Thoracic aorta (tissue), 2 donors: ENCODE measurements around the gene RPSA. TPM values are rescaled to one million over a fixed set of nuclear protein-coding genes. Genes with fewer than 3 reads are reported as not detected.
"Not testable (repeated sequence)": the region's sequence is repeated elsewhere in the genome, so short reads cannot be mapped to it uniquely, and the experiment has no call there.

Experiments used
- ATAC-seq: fragments of 150-250 bp; one replicate; pipeline ENCODE4 v1.8.0; 2017; ENCODE audit warnings: low read depth; ENCODE audit not compliant: insufficient number of reproducible peaks, low FRiP score
- DNase-seq: peaks from one replicate; pipeline ENCODE4 v3.0.0-alpha.2; 2020; ENCODE audit warnings: low spot score
- H3K27ac ChIP-seq, 2 donors: fragments of 200-600 bp; sonication (generic); 1 replicate in 1 of 2; 2 replicates in 1 of 2; pipeline ENCODE4 v1.5.1; 2016; ENCODE audit warnings: mild to moderate bottlenecking in 2 of 2, moderate library complexity in 2 of 2
- H3K27me3 ChIP-seq: fragments of 200-600 bp; sonication (generic); replicated peaks from 2 replicates; pipeline ENCODE4 v1.6.0; 2016; ENCODE audit warnings: mild to moderate bottlenecking; ENCODE audit not compliant: insufficient read depth
- H3K36me3 ChIP-seq: fragments of 200-600 bp; sonication (generic); one replicate; pipeline ENCODE4 v1.5.1; 2016
- H3K4me1 ChIP-seq, 2 donors: fragments of 200-600 bp; sonication (generic); 1 replicate in 1 of 2; 2 replicates in 1 of 2; pipeline versions ENCODE4 v1.5.1 to v1.6.0; 2016; ENCODE audit warnings: low read depth in 2 of 2, mild to moderate bottlenecking in 1 of 2; ENCODE audit not compliant: control insufficient read depth in 1 of 2
- H3K4me3 ChIP-seq: fragments of 200-600 bp; sonication (generic); 2 replicates; pipeline ENCODE4 v1.5.1; 2016; ENCODE audit warnings: mild to moderate bottlenecking
- H3K9me3 ChIP-seq: fragments of 200-600 bp; sonication (generic); 2 replicates; pipeline ENCODE4 v1.5.1; 2016
- total RNA-seq, 2 donors: library from RNA; depleted of rRNA; stranded (reverse); fragments of >200 nt; gene quantifications; one replicate each; pipeline versions ENCODE4 v1.1.0 to v1.2.3, GENCODE V29; 2016
- TF ChIP-seq, protein P1 (sequence below): fragments of 200-600 bp; sonication (generic); IDR thresholded peaks from one replicate; pipeline ENCODE4 v1.5.1; 2019; ENCODE audit warnings: antibody characterized with exemption

RPSA gene
- total RNA-seq, 2 donors from 2014 or later, result 429 to 480 TPM

DNA sequence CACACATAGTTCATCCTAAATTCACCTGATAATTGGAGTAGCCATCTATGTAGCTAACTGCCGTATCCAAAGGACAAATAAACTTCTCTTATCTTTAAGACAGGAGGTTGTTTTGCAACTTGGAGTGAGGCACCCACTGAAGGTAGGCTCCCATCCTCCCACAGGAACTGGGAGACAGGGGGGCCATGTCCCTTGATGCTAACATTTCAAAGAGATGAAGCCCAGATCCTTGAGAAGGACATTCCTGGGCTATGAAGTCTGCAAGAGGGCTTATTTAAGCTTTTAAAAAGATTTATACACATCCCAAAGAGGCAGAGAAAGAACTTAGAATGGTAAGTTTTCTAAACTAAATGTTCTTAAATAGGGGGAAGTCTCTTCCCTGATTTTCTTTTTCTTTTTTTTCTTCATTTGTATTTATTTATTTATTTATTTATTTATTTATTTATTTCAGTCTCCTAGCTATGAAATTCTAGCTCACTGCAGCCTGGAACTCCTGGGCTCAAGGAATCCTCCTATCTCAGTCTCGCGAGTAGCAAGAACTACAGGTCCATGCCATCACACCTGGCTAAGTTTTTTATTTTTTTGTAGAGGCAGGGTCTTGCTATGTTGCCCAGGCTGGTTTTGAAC lies 48.2 kb downstream of the RPSA start:
- no peak for DNase-seq
- ATAC-seq, result no peak
- H3K36me3 ChIP-seq, result no peaks in the 10 kb centered on the region
- no peaks in the 10 kb centered on the region for H3K9me3 ChIP-seq
- H3K27me3 ChIP-seq, result no peaks in the 10 kb centered on the region
- H3K4me3 ChIP-seq, result no peak overlapping the region
- H3K4me1 ChIP-seq, result no peaks in the 10 kb centered on the region
- TF ChIP-seq, protein P1, sequence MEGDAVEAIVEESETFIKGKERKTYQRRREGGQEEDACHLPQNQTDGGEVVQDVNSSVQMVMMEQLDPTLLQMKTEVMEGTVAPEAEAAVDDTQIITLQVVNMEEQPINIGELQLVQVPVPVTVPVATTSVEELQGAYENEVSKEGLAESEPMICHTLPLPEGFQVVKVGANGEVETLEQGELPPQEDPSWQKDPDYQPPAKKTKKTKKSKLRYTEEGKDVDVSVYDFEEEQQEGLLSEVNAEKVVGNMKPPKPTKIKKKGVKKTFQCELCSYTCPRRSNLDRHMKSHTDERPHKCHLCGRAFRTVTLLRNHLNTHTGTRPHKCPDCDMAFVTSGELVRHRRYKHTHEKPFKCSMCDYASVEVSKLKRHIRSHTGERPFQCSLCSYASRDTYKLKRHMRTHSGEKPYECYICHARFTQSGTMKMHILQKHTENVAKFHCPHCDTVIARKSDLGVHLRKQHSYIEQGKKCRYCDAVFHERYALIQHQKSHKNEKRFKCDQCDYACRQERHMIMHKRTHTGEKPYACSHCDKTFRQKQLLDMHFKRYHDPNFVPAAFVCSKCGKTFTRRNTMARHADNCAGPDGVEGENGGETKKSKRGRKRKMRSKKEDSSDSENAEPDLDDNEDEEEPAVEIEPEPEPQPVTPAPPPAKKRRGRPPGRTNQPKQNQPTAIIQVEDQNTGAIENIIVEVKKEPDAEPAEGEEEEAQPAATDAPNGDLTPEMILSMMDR, result no peak
- H3K27ac ChIP-seq, result no peak overlapping the region

DNA sequence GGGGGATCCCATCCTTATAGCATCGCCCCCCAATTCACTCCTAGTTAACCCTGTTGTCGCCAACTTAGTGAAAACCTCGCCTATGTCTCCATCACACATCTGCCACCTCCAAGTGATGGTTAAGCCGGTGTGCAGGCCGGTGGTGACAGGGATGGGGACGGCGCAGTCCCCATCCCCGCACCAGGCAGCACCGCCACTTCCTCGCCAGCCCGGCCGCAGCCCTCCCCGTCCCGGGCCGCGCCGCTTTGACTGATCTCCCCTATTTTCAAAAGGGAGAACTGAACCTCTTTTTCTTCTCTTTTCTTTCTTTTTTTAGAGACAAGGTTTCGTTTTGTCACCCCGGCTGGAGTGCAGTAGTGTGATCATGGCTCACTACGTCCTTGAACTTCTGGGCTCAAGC lies 49.6 kb downstream of the RPSA start:
- DNase-seq (no peak), ATAC-seq (no peak)
- Histone ChIP-seq H3K4me3 (no peak overlapping the region), H3K27me3 (no peaks in the 10 kb centered on the region), H3K9me3 (no peaks in the 10 kb centered on the region), H3K4me1 (no peaks in the 10 kb centered on the region), H3K27ac (no peak overlapping the region), H3K36me3 (no peaks in the 10 kb centered on the region)
- TF ChIP-seq, protein P1, result no peak

DNA sequence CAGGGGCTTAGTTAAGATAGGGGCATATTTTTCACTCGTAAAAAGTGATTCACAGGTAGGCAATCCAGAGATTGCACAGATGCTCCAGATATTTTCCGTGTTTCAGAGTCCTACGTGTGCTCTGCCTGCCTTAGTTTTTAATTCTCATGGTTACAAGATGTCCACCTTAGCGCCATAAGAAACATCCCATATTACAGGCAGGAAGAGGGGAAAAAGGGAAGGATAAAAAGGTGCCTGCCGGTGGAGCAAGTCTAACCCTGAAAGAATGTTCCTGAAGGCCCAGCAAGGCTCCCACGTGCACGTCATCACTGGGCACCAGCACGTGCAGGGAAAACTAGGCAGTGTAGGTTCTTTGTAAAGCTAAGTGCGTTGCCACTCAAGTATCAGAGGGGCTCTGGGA lies 50.8 kb downstream of the RPSA start:
- ATAC-seq (no peak), DNase-seq (no peak)
- H3K27me3 ChIP-seq, result no peaks in the 10 kb centered on the region
- no peaks in the 10 kb centered on the region for H3K9me3 ChIP-seq
- H3K4me1 ChIP-seq, result no peaks in the 10 kb centered on the region
- H3K36me3 ChIP-seq, result no peaks in the 10 kb centered on the region
- TF ChIP-seq, protein P1, result no peak
- no peak overlapping the region for H3K27ac ChIP-seq
- no peak overlapping the region for H3K4me3 ChIP-seq

GRCh38 chr3:39458579-39458978 lies 52.1 kb downstream of the RPSA start:
- not testable (repeated sequence) for H3K9me3 ChIP-seq, H3K36me3 ChIP-seq, H3K4me1 ChIP-seq, H3K4me3 ChIP-seq, H3K27ac ChIP-seq, ATAC-seq, DNase-seq, H3K27me3 ChIP-seq

GRCh38 chr3:39460677-39461076 lies 54.2 kb downstream of the RPSA start:
- H3K4me1 ChIP-seq, result no peaks in the 10 kb centered on the region
- no peaks in the 10 kb centered on the region for H3K27me3 ChIP-seq
- no peak overlapping the region for H3K4me3 ChIP-seq
- no peaks in the 10 kb centered on the region for H3K9me3 ChIP-seq
- ATAC-seq (no peak), DNase-seq (no peak)
- H3K36me3 ChIP-seq, result no peaks in the 10 kb centered on the region
- TF ChIP-seq, protein P1, result no peak
- H3K27ac ChIP-seq, result no peak overlapping the region

Other genes starting within 250 kb of the RPSA start
- gene XIRP1, start 214.1 kb upstream of the RPSA start, total RNA-seq, result 1 to 10 TPM in 1 of 2 donors, not detected in 1; 2.0 TPM
- gene CX3CR1, start 126.7 kb upstream of the RPSA start, total RNA-seq, result under 1 TPM; 0.28 to 0.54 TPM
- not detected for gene CCR8, start 77.0 kb upstream of the RPSA start, total RNA-seq
- gene SLC25A38, start 23.4 kb upstream of the RPSA start, total RNA-seq, result 10 to 100 TPM; 30.5 to 31.8 TPM
- not detected for gene MOBP, start 61.0 kb downstream of the RPSA start, total RNA-seq